IPS-18c (cell line): ENCODE data around the gene ATP6V1F.

Experiments
- H3K4me3 ChIP-seq: 2 replicates; pipeline ENCODE4 v1.7.0; 2013; ENCODE audit warnings: low read depth, mild to moderate bottlenecking, low read length, moderate library complexity; ENCODE audit not compliant: insufficient read depth
- H3K9me3 ChIP-seq: one replicate; pipeline ENCODE4 v1.6.1; 2013; ENCODE audit warnings: mild to moderate bottlenecking, low read length, moderate library complexity; ENCODE audit not compliant: control insufficient read depth, insufficient read depth

The ATP6V1F gene

GRCh38 chr7:128860158-128861073 is 2.2 kb upstream of the ATP6V1F start:
- Histone ChIP-seq H3K9me3 (no peaks in the 10 kb centered on the region), H3K4me3 (no peak overlapping the region; the same call in 1 of the 2 replicates)

- Histone ChIP-seq H3K9me3 (no peaks in the 10 kb centered on the region), H3K4me3 (peak overlapping the region; percentile 96; the same call in 1 of the 2 replicates)
Observed at GRCh38 chr7:128861957-128862570, 592 bp upstream of the ATP6V1F start.

- peak overlapping the region; percentile 96 for H3K4me3 ChIP-seq
- H3K9me3 ChIP-seq = no peaks in the 10 kb centered on the region
Observed at GRCh38 chr7:128863433-128863989, 855 bp downstream of the ATP6V1F start.

GRCh38 chr7:128865303-128865702 is 2.6 kb downstream of the ATP6V1F start:
- Histone ChIP-seq H3K4me3 (no peak overlapping the region), H3K9me3 (no peaks in the 10 kb centered on the region)

- Histone ChIP-seq H3K4me3 (no peak overlapping the region), H3K9me3 (no peaks in the 10 kb centered on the region)
Observed at GRCh38 chr7:128865996-128866877, 3.6 kb downstream of the ATP6V1F start.

GRCh38 chr7:128867241-128867640 is 4.6 kb downstream of the ATP6V1F start:
- Histone ChIP-seq H3K4me3 (no peak overlapping the region), H3K9me3 (no peaks in the 10 kb centered on the region)

GRCh38 chr7:128867842-128868623 is 5.4 kb downstream of the ATP6V1F start:
- Histone ChIP-seq H3K4me3 (peak overlapping the region; percentile 71; the same call in 1 of the 2 replicates), H3K9me3 (no peaks in the 10 kb centered on the region)

GRCh38 chr7:128868624-128869137 is 6.0 kb downstream of the ATP6V1F start:
- Histone ChIP-seq H3K9me3 (no peaks in the 10 kb centered on the region), H3K4me3 (peak overlapping the region; percentile 71; the same call in 1 of the 2 replicates)

- H3K4me3 ChIP-seq = peak overlapping the region; percentile 71
- H3K9me3 ChIP-seq = no peaks in the 10 kb centered on the region
Observed at GRCh38 chr7:128869138-128869943, 6.7 kb downstream of the ATP6V1F start.

GRCh38 chr7:128869944-128870285 is 7.3 kb downstream of the ATP6V1F start:
- peak overlapping the region; percentile 71 for H3K4me3 ChIP-seq
- H3K9me3 ChIP-seq = no peaks in the 10 kb centered on the region

GRCh38 chr7:128871050-128871449 is 8.4 kb downstream of the ATP6V1F start:
- Histone ChIP-seq H3K9me3 (no peaks in the 10 kb centered on the region), H3K4me3 (no peak overlapping the region)

GRCh38 chr7:128872394-128872824 is 9.8 kb downstream of the ATP6V1F start:
- Histone ChIP-seq H3K9me3 (no peaks in the 10 kb centered on the region), H3K4me3 (no peak overlapping the region)

- no peak overlapping the region for H3K4me3 ChIP-seq
Observed at GRCh38 chr7:128873234-128873633, 10.6 kb downstream of the ATP6V1F start.

GRCh38 chr7:128874140-128875031 is 11.7 kb downstream of the ATP6V1F start:
- H3K4me3 ChIP-seq = no peak overlapping the region
- no peaks in the 10 kb centered on the region for H3K9me3 ChIP-seq

More at GRCh38 chr7:128873234-128873633, 10.6 kb downstream of the ATP6V1F start:
- no peaks in the 10 kb centered on the region for H3K9me3 ChIP-seq

GRCh38 chr7:128875523-128875948 is 12.9 kb downstream of the ATP6V1F start:
- Histone ChIP-seq H3K4me3 (no peak overlapping the region), H3K9me3 (no peaks in the 10 kb centered on the region)
